Measurements from ENCODE around the gene LYAR. TPM values are rescaled to one million over a fixed set of nuclear protein-coding genes. Genes with fewer than 3 reads are reported as not detected.

Gene LYAR
- total and polyA plus RNA-seq, 10 of the 15 experiments (the other 5 are each of a cell fraction or from before 2014, with no cell fraction given): 18.3 to 85.4 (median 40.1) TPM

DNA sequence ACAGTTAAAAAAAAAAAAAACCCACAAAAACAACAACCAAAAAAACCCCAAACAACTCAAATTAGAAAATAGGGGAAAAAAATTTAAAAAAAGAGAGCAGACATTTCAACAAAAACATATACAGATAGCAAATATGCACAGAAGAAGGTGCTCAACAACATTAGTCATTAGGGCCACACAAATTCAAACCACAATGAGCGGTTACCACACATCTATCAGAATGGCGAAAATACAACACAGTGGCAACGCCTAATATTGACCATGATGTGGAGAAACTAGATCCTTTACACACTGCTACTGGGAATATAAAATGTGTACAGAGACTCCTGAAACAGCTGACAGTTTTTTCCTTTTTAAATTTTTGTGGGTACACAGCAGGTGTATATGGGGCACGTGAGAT is 19.4 kb downstream of the LYAR start (continued):
- no peak for TF ChIP-seq CBX3 (IDR thresholded peaks at IDR 0.05; ENCODE audit: borderline replicate concordance, low read depth)
- TF ChIP-seq SREBF2 (IDR thresholded peaks at IDR 0.05; ENCODE audit: low read length): no peak
- no peak for TF ChIP-seq ESRRA (IDR thresholded peaks at IDR 0.05; ENCODE audit: low read length)
- no peak for TF ChIP-seq YBX1 (IDR thresholded peaks at IDR 0.05)

DNA sequence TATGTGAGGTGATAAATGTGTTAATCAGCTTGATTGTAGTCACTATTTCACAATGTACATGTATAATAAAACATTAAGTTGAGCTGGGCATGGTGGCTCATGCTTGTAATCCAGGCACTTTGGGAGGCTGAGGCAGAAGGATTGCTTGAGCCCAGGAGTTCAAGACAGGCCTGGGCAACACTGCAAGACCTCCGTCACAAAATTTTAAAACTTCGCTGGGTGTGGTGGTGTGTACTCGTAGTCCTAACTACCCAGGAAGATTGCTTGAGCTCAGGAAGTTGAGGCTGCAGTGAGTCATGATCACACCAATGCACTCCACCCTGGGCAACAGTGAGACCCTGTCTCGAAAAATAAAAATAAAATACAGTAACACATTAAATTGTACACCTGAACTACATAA is 20.1 kb downstream of the LYAR start:
- ATAC-seq (no peak), FAIRE-seq (no peak), DNase-seq (ENCODE audit: low read depth, low spot score) (no peak)
- Histone ChIP-seq H3K36me3 (ENCODE audit: control insufficient read depth in 2 of 2, insufficient read depth in 2 of 2, low read length in 1 of 2) (peaks cover 9 to 29% of the 10 kb centered on the region in 2 experiments; a peak in 3 of 4 replicates), H3K4me3 (no peak overlapping the region), H3K9ac (ENCODE audit: control insufficient read depth, insufficient read depth, low read length) (no peak overlapping the region), H4K20me1 (ENCODE audit: control insufficient read depth, insufficient read depth) (no peaks in the 10 kb centered on the region), H3K9me3 (replicated peaks; ENCODE audit: control insufficient read depth, insufficient read depth, low read length) (no peaks in the 10 kb centered on the region), H3K4me1 (ENCODE audit: control insufficient read depth, insufficient read depth, low read length) (no peaks in the 10 kb centered on the region), H2AFZ (ENCODE audit: control insufficient read depth, low read depth, low read length) (no peak overlapping the region), H3K27me3 (replicated peaks in 1 of 2; ENCODE audit: control insufficient read depth in 2 of 2, insufficient read depth in 2 of 2, low read length in 1 of 2) (no peaks in the 10 kb centered on the region), H3K4me2 (ENCODE audit: control insufficient read depth, insufficient read depth) (no peak overlapping the region), H3K27ac (ENCODE audit: control insufficient read depth, insufficient read depth) (no peak overlapping the region), H3K79me2 (ENCODE audit: control insufficient read depth, insufficient read depth, low read length) (no peaks in the 10 kb centered on the region)
- ChIA-PET SMC1A (ENCODE audit: uncharacterized antibody, unreplicated experiment) (no interaction called here), RAD21 (ENCODE audit: unreplicated experiment) (no interaction called here), POLR2A (interaction anchor here (0.7 kb wide), 1 partner anchor 15 kb away, joined by 7 read pairs; no protein-coding TSS in a partner anchor), CTCF (interaction anchor here (0.6 kb wide), 1 partner anchor 15 kb away, joined by 4 read pairs; no protein-coding TSS in a partner anchor)
- intact Hi-C loops (cut with micrococcal nuclease; ENCODE audit: unreplicated experiment) (no loop called here), in situ Hi-C loops (cut with MboI) (no loop called here)
- TF ChIP-seq, protein P1, sequence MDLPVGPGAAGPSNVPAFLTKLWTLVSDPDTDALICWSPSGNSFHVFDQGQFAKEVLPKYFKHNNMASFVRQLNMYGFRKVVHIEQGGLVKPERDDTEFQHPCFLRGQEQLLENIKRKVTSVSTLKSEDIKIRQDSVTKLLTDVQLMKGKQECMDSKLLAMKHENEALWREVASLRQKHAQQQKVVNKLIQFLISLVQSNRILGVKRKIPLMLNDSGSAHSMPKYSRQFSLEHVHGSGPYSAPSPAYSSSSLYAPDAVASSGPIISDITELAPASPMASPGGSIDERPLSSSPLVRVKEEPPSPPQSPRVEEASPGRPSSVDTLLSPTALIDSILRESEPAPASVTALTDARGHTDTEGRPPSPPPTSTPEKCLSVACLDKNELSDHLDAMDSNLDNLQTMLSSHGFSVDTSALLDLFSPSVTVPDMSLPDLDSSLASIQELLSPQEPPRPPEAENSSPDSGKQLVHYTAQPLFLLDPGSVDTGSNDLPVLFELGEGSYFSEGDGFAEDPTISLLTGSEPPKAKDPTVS (IDR thresholded peaks at IDR 0.05; ENCODE audit: low read depth, low read length): no peak
- TF ChIP-seq, protein P2, sequence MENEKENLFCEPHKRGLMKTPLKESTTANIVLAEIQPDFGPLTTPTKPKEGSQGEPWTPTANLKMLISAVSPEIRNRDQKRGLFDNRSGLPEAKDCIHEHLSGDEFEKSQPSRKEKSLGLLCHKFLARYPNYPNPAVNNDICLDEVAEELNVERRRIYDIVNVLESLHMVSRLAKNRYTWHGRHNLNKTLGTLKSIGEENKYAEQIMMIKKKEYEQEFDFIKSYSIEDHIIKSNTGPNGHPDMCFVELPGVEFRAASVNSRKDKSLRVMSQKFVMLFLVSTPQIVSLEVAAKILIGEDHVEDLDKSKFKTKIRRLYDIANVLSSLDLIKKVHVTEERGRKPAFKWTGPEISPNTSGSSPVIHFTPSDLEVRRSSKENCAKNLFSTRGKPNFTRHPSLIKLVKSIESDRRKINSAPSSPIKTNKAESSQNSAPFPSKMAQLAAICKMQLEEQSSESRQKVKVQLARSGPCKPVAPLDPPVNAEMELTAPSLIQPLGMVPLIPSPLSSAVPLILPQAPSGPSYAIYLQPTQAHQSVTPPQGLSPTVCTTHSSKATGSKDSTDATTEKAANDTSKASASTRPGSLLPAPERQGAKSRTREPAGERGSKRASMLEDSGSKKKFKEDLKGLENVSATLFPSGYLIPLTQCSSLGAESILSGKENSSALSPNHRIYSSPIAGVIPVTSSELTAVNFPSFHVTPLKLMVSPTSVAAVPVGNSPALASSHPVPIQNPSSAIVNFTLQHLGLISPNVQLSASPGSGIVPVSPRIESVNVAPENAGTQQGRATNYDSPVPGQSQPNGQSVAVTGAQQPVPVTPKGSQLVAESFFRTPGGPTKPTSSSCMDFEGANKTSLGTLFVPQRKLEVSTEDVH (IDR thresholded peaks at IDR 0.05; ENCODE audit: low read depth, partially characterized antibody): no peak
- 100% methylated on average over 4 of the region's 4 CpGs for WGBS (ENCODE audit: insufficient coverage, insufficient replicate concordance, low lambda C conversion rate, missing lambda C conversion rate)
- BruUV-seq (replicated peaks): no TSS peak
